Tibial nerve (tissue), 4 donors: Measurements from ENCODE around the gene ALS2.

Experiments used
- EP300 ChIP-seq, 2 donors: sonication (generic); formaldehyde crosslinking; IDR thresholded peaks; one replicate each; pipeline ENCODE4 v1.6.1; 2017; ENCODE audit warnings: antibody characterized with exemption in 2 of 2, mild to moderate bottlenecking in 1 of 2
- POLR2A ChIP-seq, 2 donors: fragments of 450-650 bp; IDR thresholded peaks; one replicate each; pipeline ENCODE4 v1.6.1; 2017; ENCODE audit warnings: antibody characterized with exemption in 2 of 2, mild to moderate bottlenecking in 2 of 2, moderate library complexity in 2 of 2
- TF ChIP-seq, protein P1 (sequence below), 5 experiments: fragments of 200-600 bp in 3 of 5; fragments of 450-650 bp in 2 of 5; sonication (generic) in 3 of 5; IDR thresholded peaks; one replicate each; pipeline ENCODE4 v1.5.1; 2016 to 2019; ENCODE audit warnings: antibody characterized with exemption in 5 of 5, mild to moderate bottlenecking in 3 of 5, moderate library complexity in 2 of 5

DNA sequence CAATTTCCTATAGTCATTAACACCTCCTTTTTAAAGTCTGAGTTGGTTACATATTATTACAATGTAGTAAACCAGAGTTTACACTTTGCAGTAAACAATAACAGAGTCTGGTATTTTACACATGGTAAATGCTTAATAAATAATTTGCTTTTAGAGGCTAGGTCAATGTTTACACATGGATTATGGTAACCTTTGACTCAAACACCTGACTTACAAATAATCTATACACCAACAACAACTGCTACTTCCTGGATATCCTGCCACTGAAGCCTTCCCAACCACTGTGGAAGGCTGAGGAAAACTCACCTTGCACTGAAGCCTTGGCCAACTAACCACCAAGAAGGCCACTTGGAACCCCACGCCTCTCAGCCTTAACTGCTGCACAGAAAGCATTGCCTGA lies 5.4 kb downstream of the ALS2 start:
- TF ChIP-seq, protein P1, sequence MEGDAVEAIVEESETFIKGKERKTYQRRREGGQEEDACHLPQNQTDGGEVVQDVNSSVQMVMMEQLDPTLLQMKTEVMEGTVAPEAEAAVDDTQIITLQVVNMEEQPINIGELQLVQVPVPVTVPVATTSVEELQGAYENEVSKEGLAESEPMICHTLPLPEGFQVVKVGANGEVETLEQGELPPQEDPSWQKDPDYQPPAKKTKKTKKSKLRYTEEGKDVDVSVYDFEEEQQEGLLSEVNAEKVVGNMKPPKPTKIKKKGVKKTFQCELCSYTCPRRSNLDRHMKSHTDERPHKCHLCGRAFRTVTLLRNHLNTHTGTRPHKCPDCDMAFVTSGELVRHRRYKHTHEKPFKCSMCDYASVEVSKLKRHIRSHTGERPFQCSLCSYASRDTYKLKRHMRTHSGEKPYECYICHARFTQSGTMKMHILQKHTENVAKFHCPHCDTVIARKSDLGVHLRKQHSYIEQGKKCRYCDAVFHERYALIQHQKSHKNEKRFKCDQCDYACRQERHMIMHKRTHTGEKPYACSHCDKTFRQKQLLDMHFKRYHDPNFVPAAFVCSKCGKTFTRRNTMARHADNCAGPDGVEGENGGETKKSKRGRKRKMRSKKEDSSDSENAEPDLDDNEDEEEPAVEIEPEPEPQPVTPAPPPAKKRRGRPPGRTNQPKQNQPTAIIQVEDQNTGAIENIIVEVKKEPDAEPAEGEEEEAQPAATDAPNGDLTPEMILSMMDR (IDR thresholded peaks at IDR 0.05): no peak
- no peak for TF ChIP-seq POLR2A (IDR thresholded peaks at IDR 0.05)
- TF ChIP-seq EP300 (IDR thresholded peaks at IDR 0.05): no peak
